ENCODE results near the gene INPP5A. TPM values are rescaled to one million over a fixed set of nuclear protein-coding genes. Genes with fewer than 3 reads are reported as not detected.

INPP5A gene
- total RNA-seq, 1 donor from 2014 or later = 29.3 TPM

- DNase-seq = no peak
Observed at GRCh38 chr10:132615341-132616169, 78.0 kb downstream of the INPP5A start.

- DNase-seq = no peak
Observed at GRCh38 chr10:132616170-132616995, 78.8 kb downstream of the INPP5A start.

GRCh38 chr10:132616996-132617736, 79.6 kb downstream of the INPP5A start:
- DNase-seq = no peak

- no peak for DNase-seq
Observed at GRCh38 chr10:132617737-132618052, 80.1 kb downstream of the INPP5A start.

GRCh38 chr10:132618158-132618919, 80.8 kb downstream of the INPP5A start:
- DNase-seq = no peak

GRCh38 chr10:132619927-132620326, 82.3 kb downstream of the INPP5A start:
- DNase-seq = no peak

- no peak for DNase-seq
Observed at GRCh38 chr10:132624061-132624846, 86.7 kb downstream of the INPP5A start.

- no peak for DNase-seq
Observed at GRCh38 chr10:132624847-132625471, 87.4 kb downstream of the INPP5A start.

- no peak for DNase-seq
Observed at GRCh38 chr10:132626019-132626760, 88.6 kb downstream of the INPP5A start.

- no peak for DNase-seq
Observed at GRCh38 chr10:132626761-132627665, 89.4 kb downstream of the INPP5A start.

- no peak for DNase-seq
Observed at GRCh38 chr10:132627666-132628531, 90.3 kb downstream of the INPP5A start.

- DNase-seq = no peak
Observed at GRCh38 chr10:132628966-132629900, 91.6 kb downstream of the INPP5A start.

GRCh38 chr10:132630156-132630555, 92.6 kb downstream of the INPP5A start:
- DNase-seq = no peak

- DNase-seq = no peak
Observed at GRCh38 chr10:132630666-132631337, 93.2 kb downstream of the INPP5A start.

GRCh38 chr10:132631338-132631735, 93.8 kb downstream of the INPP5A start:
- DNase-seq = no peak

GRCh38 chr10:132632091-132632561, 94.5 kb downstream of the INPP5A start:
- DNase-seq = no peak

All from occipital lobe (tissue), 2 donors.